ENCODE measurements around the gene DNAH14.
"Not testable (repeated sequence)": the region's sequence is repeated elsewhere in the genome, so short reads cannot be mapped to it uniquely, and the experiment has no call there.

DNAH14 gene

GRCh38 chr1:224996266-224996665, 66.8 kb downstream of the DNAH14 start:
- DNase-seq (ENCODE audit: low spot score): no peak

GRCh38 chr1:224998185-224998584, 68.7 kb downstream of the DNAH14 start:
- no peak for DNase-seq (ENCODE audit: low spot score)

- no peak for DNase-seq (ENCODE audit: low spot score)
Observed at GRCh38 chr1:225004396-225004795, 74.9 kb downstream of the DNAH14 start.

GRCh38 chr1:225006352-225006751, 76.9 kb downstream of the DNAH14 start:
- DNase-seq (ENCODE audit: low spot score): not testable (repeated sequence)

- not testable (repeated sequence) for DNase-seq (ENCODE audit: low spot score)
Observed at GRCh38 chr1:225008050-225008449, 78.6 kb downstream of the DNAH14 start.

- DNase-seq (ENCODE audit: low spot score): no peak
Observed at GRCh38 chr1:225021037-225021436, 91.6 kb downstream of the DNAH14 start.

- DNase-seq (ENCODE audit: low spot score): no peak
Observed at GRCh38 chr1:225026701-225027100, 97.2 kb downstream of the DNAH14 start.

- DNase-seq (ENCODE audit: low spot score): not testable (repeated sequence)
Observed at GRCh38 chr1:225036441-225036840, 107.0 kb downstream of the DNAH14 start.

GRCh38 chr1:225042263-225042662, 112.8 kb downstream of the DNAH14 start:
- DNase-seq (ENCODE audit: low spot score): no peak

- DNase-seq (ENCODE audit: low spot score): no peak
Observed at GRCh38 chr1:225044258-225044657, 114.8 kb downstream of the DNAH14 start.

GRCh38 chr1:225049594-225049993, 120.1 kb downstream of the DNAH14 start:
- DNase-seq (ENCODE audit: low spot score): no peak

- no peak for DNase-seq (ENCODE audit: low spot score)
Observed at GRCh38 chr1:225063722-225064121, 134.2 kb downstream of the DNAH14 start.

GRCh38 chr1:225070972-225071371, 141.5 kb downstream of the DNAH14 start:
- DNase-seq (ENCODE audit: low spot score): no peak

GRCh38 chr1:225097175-225097574, 167.7 kb downstream of the DNAH14 start:
- DNase-seq (ENCODE audit: low spot score): no peak

- DNase-seq (ENCODE audit: low spot score): no peak
Observed at GRCh38 chr1:225111000-225111399, 181.5 kb downstream of the DNAH14 start.

- no peak for DNase-seq (ENCODE audit: low spot score)
Observed at GRCh38 chr1:225113265-225113664, 183.8 kb downstream of the DNAH14 start.

GRCh38 chr1:225114354-225114990, 185.0 kb downstream of the DNAH14 start:
- DNase-seq (ENCODE audit: low spot score): no peak

GRCh38 chr1:225119307-225119706, 189.8 kb downstream of the DNAH14 start:
- no peak for DNase-seq (ENCODE audit: low spot score)

- no peak for DNase-seq (ENCODE audit: low spot score)
Observed at GRCh38 chr1:225121095-225121494, 191.6 kb downstream of the DNAH14 start.

- no peak for DNase-seq (ENCODE audit: low spot score)
Observed at GRCh38 chr1:225131869-225132268, 202.4 kb downstream of the DNAH14 start.

GRCh38 chr1:225137976-225138375, 208.5 kb downstream of the DNAH14 start:
- no peak for DNase-seq (ENCODE audit: low spot score)

GRCh38 chr1:225143001-225143400, 213.5 kb downstream of the DNAH14 start:
- no peak for DNase-seq (ENCODE audit: low spot score)

GRCh38 chr1:225146478-225146877, 217.0 kb downstream of the DNAH14 start:
- DNase-seq (ENCODE audit: low spot score): no peak

GRCh38 chr1:225147791-225148190, 218.3 kb downstream of the DNAH14 start:
- not testable (repeated sequence) for DNase-seq (ENCODE audit: low spot score)
